ENCODE measurements around the gene MIF4GD. TPM values are rescaled to one million over a fixed set of nuclear protein-coding genes. Genes with fewer than 3 reads are reported as not detected.

The MIF4GD gene, protein sequence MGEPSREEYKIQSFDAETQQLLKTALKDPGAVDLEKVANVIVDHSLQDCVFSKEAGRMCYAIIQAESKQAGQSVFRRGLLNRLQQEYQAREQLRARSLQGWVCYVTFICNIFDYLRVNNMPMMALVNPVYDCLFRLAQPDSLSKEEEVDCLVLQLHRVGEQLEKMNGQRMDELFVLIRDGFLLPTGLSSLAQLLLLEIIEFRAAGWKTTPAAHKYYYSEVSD
- total RNA-seq (2021), result 14.7 and 22.4 TPM in 2 replicates
- Bru-seq, nascent RNA, result percentile 42 among the genes with signal in this experiment
- percentile 46 among the genes with signal in this experiment for BruChase-seq, experiment 1, labeled RNA remaining after a 2-hour chase
- BruChase-seq, experiment 2, labeled RNA remaining after a 6-hour chase, result percentile 51 among the genes with signal in this experiment
- long read RNA-seq, transcript MIF4GD-202 (6 exons, 1,306 nt), result major isoform, 21 of 52 reads
- long read RNA-seq, transcript MIF4GD-214 (5 exons, 1,230 nt), result minor isoform, 7 of 52 reads
- long read RNA-seq, partial matches to known transcripts, result 4 of 52 reads
- long read RNA-seq, other reads (novel, unspliced or antisense), result 9 of 52 reads

DNA sequence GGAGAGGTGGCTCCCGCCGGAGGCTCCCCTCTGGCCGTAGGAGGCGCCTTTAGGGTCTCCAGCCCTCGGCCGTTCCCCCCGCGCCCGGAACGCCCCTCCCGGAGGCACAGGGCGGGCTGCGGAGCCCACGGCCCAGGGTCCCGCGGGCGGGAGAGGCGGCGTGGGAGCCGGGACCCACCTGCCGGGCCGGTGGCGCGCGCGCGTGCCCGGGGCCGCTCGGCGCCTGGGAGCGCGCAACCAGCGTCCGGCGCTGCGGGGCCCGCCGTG is at the start of gene MIF4GD:
TSS of gene MIF4GD (minus strand) at position 266 of the 267 bp plus-strand sequence. CDS start 1,036 bp downstream, outside the sequence.
- intact Hi-C loops (cut with micrococcal nuclease; ENCODE audit: unreplicated experiment), result no loop called here

GRCh38 chr17:75319904-75320691 is 49.1 kb upstream of the MIF4GD start:
- intact Hi-C loops (cut with micrococcal nuclease; ENCODE audit: unreplicated experiment), result no loop called here
- TSS peak; percentile 57 for BruUV-seq (replicated peaks)
- DNase-seq (ENCODE audit: low spot score), result no peak
- H3K27me3 ChIP-seq (replicated peaks; ENCODE audit: insufficient read depth, low read depth, low read length, poor library complexity), result no peaks in the 10 kb centered on the region
- H3K9me3 ChIP-seq (ENCODE audit: low read depth, low read length, poor library complexity, severe bottlenecking), result no peaks in the 10 kb centered on the region
- no peak for TF ChIP-seq EZH2 (IDR thresholded peaks at IDR 0.05; ENCODE audit: borderline replicate concordance, low read depth, low read length, poor library complexity, severe bottlenecking)
- TF ChIP-seq, protein P1, sequence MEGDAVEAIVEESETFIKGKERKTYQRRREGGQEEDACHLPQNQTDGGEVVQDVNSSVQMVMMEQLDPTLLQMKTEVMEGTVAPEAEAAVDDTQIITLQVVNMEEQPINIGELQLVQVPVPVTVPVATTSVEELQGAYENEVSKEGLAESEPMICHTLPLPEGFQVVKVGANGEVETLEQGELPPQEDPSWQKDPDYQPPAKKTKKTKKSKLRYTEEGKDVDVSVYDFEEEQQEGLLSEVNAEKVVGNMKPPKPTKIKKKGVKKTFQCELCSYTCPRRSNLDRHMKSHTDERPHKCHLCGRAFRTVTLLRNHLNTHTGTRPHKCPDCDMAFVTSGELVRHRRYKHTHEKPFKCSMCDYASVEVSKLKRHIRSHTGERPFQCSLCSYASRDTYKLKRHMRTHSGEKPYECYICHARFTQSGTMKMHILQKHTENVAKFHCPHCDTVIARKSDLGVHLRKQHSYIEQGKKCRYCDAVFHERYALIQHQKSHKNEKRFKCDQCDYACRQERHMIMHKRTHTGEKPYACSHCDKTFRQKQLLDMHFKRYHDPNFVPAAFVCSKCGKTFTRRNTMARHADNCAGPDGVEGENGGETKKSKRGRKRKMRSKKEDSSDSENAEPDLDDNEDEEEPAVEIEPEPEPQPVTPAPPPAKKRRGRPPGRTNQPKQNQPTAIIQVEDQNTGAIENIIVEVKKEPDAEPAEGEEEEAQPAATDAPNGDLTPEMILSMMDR (conservative IDR thresholded peaks at IDR 0.05; ENCODE audit: low read depth, low read length), result no peak
- no peak overlapping the region for H3K27ac ChIP-seq (ENCODE audit: low read depth, low read length, poor library complexity, severe bottlenecking)
- no peak overlapping the region for H3K4me3 ChIP-seq (ENCODE audit: low read depth, low read length, poor library complexity, severe bottlenecking)
- no peaks in the 10 kb centered on the region for H3K4me1 ChIP-seq (ENCODE audit: insufficient read depth, low read length, poor library complexity, severe bottlenecking)
- ChIA-PET POLR2A (ENCODE audit: low non-redundant PET) (interaction anchor here (0.6 kb wide), 1 partner anchor 24 kb away, joined by 9 read pairs; no protein-coding TSS in a partner anchor), CTCF (interaction anchor here (0.6 to 1.0 kb wide), 2 partner anchors 49 to 361 kb away, joined by 4 read pairs; partner anchors contain the start of gene MIF4GD)
- H3K36me3 ChIP-seq (ENCODE audit: insufficient read depth, low read length, poor library complexity, severe bottlenecking), result peaks cover 23% of the 10 kb centered on the region

More for the DNA sequence above, at the start of gene MIF4GD:
- Histone ChIP-seq H3K27me3 (replicated peaks; ENCODE audit: insufficient read depth, low read depth, low read length, poor library complexity) (no peaks in the 10 kb centered on the region), H3K9me3 (ENCODE audit: low read depth, low read length, poor library complexity, severe bottlenecking) (no peaks in the 10 kb centered on the region), H3K36me3 (ENCODE audit: insufficient read depth, low read length, poor library complexity, severe bottlenecking) (peaks cover 17% of the 10 kb centered on the region), H3K27ac (ENCODE audit: low read depth, low read length, poor library complexity, severe bottlenecking) (peak within 1 kb of the TSS; percentile 88), H3K4me1 (ENCODE audit: insufficient read depth, low read length, poor library complexity, severe bottlenecking) (peaks cover 9% of the 10 kb centered on the region), H3K4me3 (ENCODE audit: low read depth, low read length, poor library complexity, severe bottlenecking) (peak within 1 kb of the TSS; percentile 100)
- TF ChIP-seq EZH2 (IDR thresholded peaks at IDR 0.05; ENCODE audit: borderline replicate concordance, low read depth, low read length, poor library complexity, severe bottlenecking), result no peak
- TF ChIP-seq, protein P1 (conservative IDR thresholded peaks at IDR 0.05; ENCODE audit: low read depth, low read length), result no peak
- POLR2A ChIA-PET (ENCODE audit: low non-redundant PET), result interaction anchor here (0.5 to 1.0 kb wide), 4 partner anchors 8 to 22 kb away, joined by 3 to 12 read pairs (median 4); partner anchors contain the start of gene SLC25A19
- CTCF ChIA-PET, result interaction anchor here (0.6 to 2.3 kb wide), 16 partner anchors 9 to 309 kb away, joined by 3 to 16 read pairs (median 5); partner anchors contain the start of genes GGA3, GRB2, MRPS7 and NUP85
- DNase-seq (ENCODE audit: low spot score), result no peak
- no TSS peak for BruUV-seq (replicated peaks)

DNA sequence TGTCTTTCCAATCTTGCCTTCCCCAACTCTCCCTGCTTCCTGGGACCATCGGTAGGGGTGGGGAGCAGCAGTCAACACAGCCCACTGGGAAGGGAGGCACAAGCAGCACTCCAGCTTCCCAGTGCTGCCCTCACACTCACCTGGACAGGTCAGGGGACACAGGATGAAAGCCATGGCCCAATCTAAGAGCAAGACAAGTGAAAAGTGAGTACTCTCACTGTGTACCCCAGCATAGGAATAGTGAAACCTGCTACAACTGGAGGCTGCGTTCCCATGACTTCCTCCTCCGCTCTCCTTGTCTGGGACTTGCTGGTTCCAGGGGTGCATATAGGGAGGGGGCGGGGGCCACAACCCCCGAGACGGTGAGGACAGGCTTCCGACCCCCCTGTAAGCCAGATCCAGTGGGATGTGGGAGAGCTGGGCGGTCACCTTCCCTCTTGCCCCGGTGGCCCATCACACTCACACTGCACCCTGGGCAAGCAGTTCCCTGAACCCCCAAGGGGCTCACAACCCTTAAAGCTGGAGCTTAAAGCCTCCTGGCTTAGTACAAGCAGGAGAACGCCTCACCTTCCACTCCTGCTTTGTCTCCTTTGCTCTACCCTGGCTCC is 47.7 kb upstream of the MIF4GD start:
- peaks cover 23% of the 10 kb centered on the region for H3K36me3 ChIP-seq (ENCODE audit: insufficient read depth, low read length, poor library complexity, severe bottlenecking)
- ChIA-PET CTCF (no interaction called here), POLR2A (ENCODE audit: low non-redundant PET) (no interaction called here)
- no peaks in the 10 kb centered on the region for H3K27me3 ChIP-seq (replicated peaks; ENCODE audit: insufficient read depth, low read depth, low read length, poor library complexity)
- DNase-seq (ENCODE audit: low spot score), result no peak
- intact Hi-C loops (cut with micrococcal nuclease; ENCODE audit: unreplicated experiment), result no loop called here
- H3K9me3 ChIP-seq (ENCODE audit: low read depth, low read length, poor library complexity, severe bottlenecking), result no peaks in the 10 kb centered on the region
- TF ChIP-seq EZH2 (IDR thresholded peaks at IDR 0.05; ENCODE audit: borderline replicate concordance, low read depth, low read length, poor library complexity, severe bottlenecking), result no peak
- TF ChIP-seq, protein P1 (conservative IDR thresholded peaks at IDR 0.05; ENCODE audit: low read depth, low read length), result no peak
- H3K4me3 ChIP-seq (ENCODE audit: low read depth, low read length, poor library complexity, severe bottlenecking), result no peak overlapping the region
- BruUV-seq (replicated peaks), result no TSS peak
- H3K4me1 ChIP-seq (ENCODE audit: insufficient read depth, low read length, poor library complexity, severe bottlenecking), result no peaks in the 10 kb centered on the region
- H3K27ac ChIP-seq (ENCODE audit: low read depth, low read length, poor library complexity, severe bottlenecking), result peak overlapping the region; percentile 23
